K562 (cell line): ENCODE measurements around the gene TPD52L1. TPM values are rescaled to one million over a fixed set of nuclear protein-coding genes. Genes with fewer than 3 reads are reported as not detected.
A peak's percentile ranks its signal among the peaks of the same experiment; 100 is the strongest.

Source experiments
- CBX1 ChIP-seq: sonication (generic); IDR thresholded peaks from 2 replicates; pipeline ENCODE4 v1.6.1; 2016; ENCODE audit warnings: antibody characterized with exemption, low read depth, mild to moderate bottlenecking
- CREM ChIP-seq: IDR thresholded peaks from 2 replicates; pipeline ENCODE4 v1.6.1; 2014; ENCODE audit warnings: antibody characterized with exemption, low read depth
- CTBP1 ChIP-seq: fragments of 450-650 bp; IDR thresholded peaks from 2 replicates; pipeline ENCODE4 v1.6.1; 2016; ENCODE audit warnings: borderline replicate concordance
- DDX20 ChIP-seq: fragments of 450-650 bp; IDR thresholded peaks from 2 replicates; pipeline ENCODE4 v1.6.1; 2016; ENCODE audit warnings: missing genetic modification characterization, low read depth, mild to moderate bottlenecking, missing compliant biosample characterization, moderate library complexity
- DPF2 ChIP-seq: fragments of 450-650 bp; IDR thresholded peaks from 2 replicates; pipeline ENCODE4 v1.6.1; 2016
- ETV1 ChIP-seq: fragments of 450-650 bp; conservative IDR thresholded peaks from 2 replicates; pipeline ENCODE4 v1.6.1; 2016; ENCODE audit warnings: missing genetic modification characterization, control low read depth, low read depth, missing compliant biosample characterization
- KDM5B ChIP-seq: fragments of 200-600 bp; sonication (generic); IDR thresholded peaks from 2 replicates; pipeline ENCODE4 v1.6.1; 2012; ENCODE audit warnings: low read depth, mild to moderate bottlenecking, moderate library complexity, low read length, control low read depth, inconsistent platforms; ENCODE audit not compliant: insufficient replicate concordance
- MAFK ChIP-seq: IDR thresholded peaks from 2 replicates; pipeline ENCODE4 v1.6.1; 2011; ENCODE audit warnings: low read length, improper control_type of control experiment
- MAZ ChIP-seq, 2 experiments: fragments of 450-650 bp in 1 of 2; sonication (generic) in 1 of 2; formaldehyde crosslinking; IDR thresholded peaks in 1 of 2; conservative IDR thresholded peaks in 1 of 2; 2 replicates each; pipeline versions ENCODE4 v1.4.0 to v1.5.0; 2020; ENCODE audit warnings: mild to moderate bottlenecking in 1 of 2, missing genetic modification reagents in 1 of 2
- PCBP2 ChIP-seq: fragments of 200-400 bp; formaldehyde crosslinking; IDR thresholded peaks from 2 replicates; pipeline ENCODE4 v1.6.1; 2018; ENCODE audit warnings: low read length, low read depth, mild to moderate bottlenecking, moderate library complexity; ENCODE audit not compliant: poor library complexity, severe bottlenecking
- PHB ChIP-seq: fragments of 250-450 bp; sonication (Bioruptor Pico); IDR thresholded peaks from 2 replicates; pipeline ENCODE4 v1.5.0; 2021
- POLR2G ChIP-seq: fragments of 200-400 bp; formaldehyde crosslinking; IDR thresholded peaks from 2 replicates; pipeline ENCODE4 v1.6.1; 2017; ENCODE audit warnings: low read depth, mild to moderate bottlenecking, antibody characterized with exemption, low read length, moderate library complexity
- SMAD2 ChIP-seq: fragments of 150-350 bp; IDR thresholded peaks from 2 replicates; pipeline ENCODE4 v1.6.1; 2014; ENCODE audit warnings: low read depth, mild to moderate bottlenecking, low read length
- SMAD4 ChIP-seq: fragments of 250-450 bp; sonication (Bioruptor Pico); conservative IDR thresholded peaks from 2 replicates; pipeline ENCODE4 v1.8.0; 2021; ENCODE audit warnings: inconsistent platforms, mild to moderate bottlenecking, moderate library complexity
- SREBF1 ChIP-seq: fragments of 150-350 bp; IDR thresholded peaks from 2 replicates; pipeline ENCODE4 v1.6.1; 2014; ENCODE audit warnings: antibody characterized with exemption, low read depth, low read length, borderline replicate concordance
- WHSC1 ChIP-seq: IDR thresholded peaks from one replicate; pipeline ENCODE4 v1.6.1; 2012; ENCODE audit warnings: low read length, control low read depth, inconsistent platforms
- ZFP36 ChIP-seq: fragments of 150-350 bp; IDR thresholded peaks from 2 replicates; pipeline ENCODE4 v1.6.1; 2018; ENCODE audit warnings: low read length, low read depth; ENCODE audit not compliant: partially characterized antibody
- ZNF217 ChIP-seq: sonication (generic); formaldehyde crosslinking; IDR thresholded peaks from 2 replicates; pipeline ENCODE4 v1.8.0; 2022; ENCODE audit warnings: mild to moderate bottlenecking, missing genetic modification reagents
- polyA plus RNA-seq, 8 experiments: library from polyadenylated mRNA; depleted of rRNA in 4 of 8; stranded (reverse) in 5 of 8; unstranded in 3 of 8; fragments of >200 nt; fragmentation: Nextera tagmentation in 2 of 8; fragmentation: Illumina TruSeq in 1 of 8; extraction: Ambion mirVana in 2 of 8; extraction: Trizol in 1 of 8; gene quantifications; 2 replicates each; pipeline versions ENCODE4 v1.2.1 to v1.2.3, GENCODE V29; 2011 to 2014; ENCODE audit warnings: inconsistent platforms in 1 of 8, missing spikeins in 1 of 8
- total RNA-seq, 7 experiments: library from RNA; depleted of rRNA in 6 of 7; stranded (reverse); fragments of >200 nt in 6 of 7; fragmentation: Illumina TruSeq in 2 of 7; extraction: Trizol in 2 of 7; gene quantifications; 2 replicates each; pipeline versions ENCODE4 v1.2.1 to v1.2.3, GENCODE V29; 2011 to 2021; ENCODE audit warnings: low replicate concordance in 1 of 7
- TF ChIP-seq, protein P1 (sequence below): fragments of 250-450 bp; sonication (Bioruptor Pico); IDR thresholded peaks from 2 replicates; pipeline ENCODE4 v1.8.0; 2022; ENCODE audit warnings: inconsistent platforms, mild to moderate bottlenecking, moderate library complexity, borderline replicate concordance
- TF ChIP-seq, protein P2 (sequence below): fragments of 150-350 bp; IDR thresholded peaks from 2 replicates; pipeline ENCODE4 v1.6.1; 2014; ENCODE audit warnings: low read depth, mild to moderate bottlenecking, low read length, borderline replicate concordance
- TF ChIP-seq, protein P3 (sequence below): IDR thresholded peaks from 2 replicates; pipeline ENCODE4 v1.6.1; 2012; ENCODE audit warnings: low read depth, low read length, improper control_type of control experiment, borderline replicate concordance

TPD52L1 gene
- total and polyA plus RNA-seq, 9 of the 15 experiments (the other 6 are each of a cell fraction or from before 2014, with no cell fraction given), result 12.9 to 149 (median 75.7) TPM

DNA sequence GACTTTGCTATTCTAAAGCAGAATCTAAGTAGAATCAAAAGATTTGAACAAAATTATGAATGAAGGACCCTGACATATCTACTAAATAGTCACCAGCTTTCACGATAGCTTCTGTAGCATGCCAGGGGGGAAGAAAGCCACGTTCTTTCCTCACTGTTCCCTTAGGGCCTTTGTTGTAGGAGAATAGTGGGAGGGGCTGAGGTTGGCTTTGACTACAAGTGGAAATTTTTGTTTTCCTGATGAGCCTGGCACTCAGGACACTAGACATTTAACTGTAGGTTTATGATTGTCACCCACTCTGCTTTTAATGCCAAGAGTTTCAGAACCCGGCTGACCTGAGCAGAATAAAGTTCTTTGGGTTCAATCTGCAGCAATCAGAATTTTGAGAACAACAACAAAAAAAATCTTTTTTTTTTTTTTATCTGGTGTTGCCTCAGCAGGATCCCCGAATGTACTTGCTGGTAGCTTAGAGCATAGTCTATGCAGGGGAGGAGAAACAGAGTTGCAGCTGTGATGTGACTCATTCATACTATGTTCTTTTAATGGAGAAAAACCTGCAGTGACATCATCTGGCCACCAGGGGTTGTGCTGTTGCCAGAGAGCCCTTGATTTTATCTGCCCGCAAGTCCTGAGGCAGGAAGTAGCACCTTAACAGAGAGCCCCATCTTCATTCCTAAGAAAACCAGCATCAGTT lies 38.5 kb downstream of the TPD52L1 start (continued):
- TF ChIP-seq SMAD4 (CRISPR knock-in tag) (0 out of 2 replicates have a peak, but pooled peaks have one; percentile 14), DPF2 (peak; percentile 72), KDM5B (no peak), ETV1 (peak; percentile 95), ZFP36 (peak; percentile 78), CBX1 (peak; percentile 62; the same call in 1 of the 2 replicates), MAFK (no peak), ZNF217 (CRISPR knock-in tag) (no peak), CTBP1 (peak; percentile 37; the same call in 1 of the 2 replicates), CREM (peak; percentile 81), POLR2G (no peak), SMAD2 (no peak), WHSC1 (no peak), PHB (CRISPR knock-in tag) (no peak), MAZ (CRISPR knock-in tag; conservative IDR thresholded peaks at IDR 0.05 in 1 of 2, IDR thresholded peaks at IDR 0.05 in 1 of 2) (peak in 1 of 2 experiments; percentile 57; a peak in 1 of 4 replicates), PCBP2 (no peak), DDX20 (tag) (no peak), SREBF1 (no peak)
- TF ChIP-seq, protein P1, sequence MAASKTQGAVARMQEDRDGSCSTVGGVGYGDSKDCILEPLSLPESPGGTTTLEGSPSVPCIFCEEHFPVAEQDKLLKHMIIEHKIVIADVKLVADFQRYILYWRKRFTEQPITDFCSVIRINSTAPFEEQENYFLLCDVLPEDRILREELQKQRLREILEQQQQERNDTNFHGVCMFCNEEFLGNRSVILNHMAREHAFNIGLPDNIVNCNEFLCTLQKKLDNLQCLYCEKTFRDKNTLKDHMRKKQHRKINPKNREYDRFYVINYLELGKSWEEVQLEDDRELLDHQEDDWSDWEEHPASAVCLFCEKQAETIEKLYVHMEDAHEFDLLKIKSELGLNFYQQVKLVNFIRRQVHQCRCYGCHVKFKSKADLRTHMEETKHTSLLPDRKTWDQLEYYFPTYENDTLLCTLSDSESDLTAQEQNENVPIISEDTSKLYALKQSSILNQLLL (CRISPR knock-in tag), result no peak
- TF ChIP-seq, protein P2, sequence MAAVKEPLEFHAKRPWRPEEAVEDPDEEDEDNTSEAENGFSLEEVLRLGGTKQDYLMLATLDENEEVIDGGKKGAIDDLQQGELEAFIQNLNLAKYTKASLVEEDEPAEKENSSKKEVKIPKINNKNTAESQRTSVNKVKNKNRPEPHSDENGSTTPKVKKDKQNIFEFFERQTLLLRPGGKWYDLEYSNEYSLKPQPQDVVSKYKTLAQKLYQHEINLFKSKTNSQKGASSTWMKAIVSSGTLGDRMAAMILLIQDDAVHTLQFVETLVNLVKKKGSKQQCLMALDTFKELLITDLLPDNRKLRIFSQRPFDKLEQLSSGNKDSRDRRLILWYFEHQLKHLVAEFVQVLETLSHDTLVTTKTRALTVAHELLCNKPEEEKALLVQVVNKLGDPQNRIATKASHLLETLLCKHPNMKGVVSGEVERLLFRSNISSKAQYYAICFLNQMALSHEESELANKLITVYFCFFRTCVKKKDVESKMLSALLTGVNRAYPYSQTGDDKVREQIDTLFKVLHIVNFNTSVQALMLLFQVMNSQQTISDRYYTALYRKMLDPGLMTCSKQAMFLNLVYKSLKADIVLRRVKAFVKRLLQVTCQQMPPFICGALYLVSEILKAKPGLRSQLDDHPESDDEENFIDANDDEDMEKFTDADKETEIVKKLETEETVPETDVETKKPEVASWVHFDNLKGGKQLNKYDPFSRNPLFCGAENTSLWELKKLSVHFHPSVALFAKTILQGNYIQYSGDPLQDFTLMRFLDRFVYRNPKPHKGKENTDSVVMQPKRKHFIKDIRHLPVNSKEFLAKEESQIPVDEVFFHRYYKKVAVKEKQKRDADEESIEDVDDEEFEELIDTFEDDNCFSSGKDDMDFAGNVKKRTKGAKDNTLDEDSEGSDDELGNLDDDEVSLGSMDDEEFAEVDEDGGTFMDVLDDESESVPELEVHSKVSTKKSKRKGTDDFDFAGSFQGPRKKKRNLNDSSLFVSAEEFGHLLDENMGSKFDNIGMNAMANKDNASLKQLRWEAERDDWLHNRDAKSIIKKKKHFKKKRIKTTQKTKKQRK, result no peak
- TF ChIP-seq, protein P3, sequence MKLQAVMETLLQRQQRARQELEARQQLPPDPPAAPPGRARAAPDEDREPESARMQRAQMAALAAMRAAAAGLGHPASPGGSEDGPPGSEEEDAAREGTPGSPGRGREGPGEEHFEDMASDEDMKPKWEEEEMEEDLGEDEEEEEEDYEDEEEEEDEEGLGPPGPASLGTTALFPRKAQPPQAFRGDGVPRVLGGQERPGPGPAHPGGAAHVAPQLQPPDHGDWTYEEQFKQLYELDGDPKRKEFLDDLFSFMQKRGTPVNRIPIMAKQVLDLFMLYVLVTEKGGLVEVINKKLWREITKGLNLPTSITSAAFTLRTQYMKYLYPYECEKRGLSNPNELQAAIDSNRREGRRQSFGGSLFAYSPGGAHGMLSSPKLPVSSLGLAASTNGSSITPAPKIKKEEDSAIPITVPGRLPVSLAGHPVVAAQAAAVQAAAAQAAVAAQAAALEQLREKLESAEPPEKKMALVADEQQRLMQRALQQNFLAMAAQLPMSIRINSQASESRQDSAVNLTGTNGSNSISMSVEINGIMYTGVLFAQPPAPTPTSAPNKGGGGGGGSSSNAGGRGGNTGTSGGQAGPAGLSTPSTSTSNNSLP, result peak; percentile 95
